Gastroesophageal sphincter (tissue), 4 donors: ENCODE data around the gene ADD2. TPM values are rescaled to one million over a fixed set of nuclear protein-coding genes. Genes with fewer than 3 reads are reported as not detected.

Source experiments
- ATAC-seq: fragments of 150-250 bp; one replicate; pipeline ENCODE4 v1.9.1; 2016; ENCODE audit warnings: mild to moderate bottlenecking, moderate library complexity
- H3K27ac ChIP-seq, 4 donors: fragments of 200-600 bp; sonication (generic) in 3 of 4; 1 replicate in 3 of 4; 2 replicates in 1 of 4; pipeline ENCODE4 v1.5.1; 2016 to 2019
- H3K27me3 ChIP-seq: fragments of 200-600 bp; sonication (generic); one replicate; pipeline ENCODE4 v1.5.1; 2019
- H3K36me3 ChIP-seq, 2 donors: fragments of 200-600 bp; sonication (generic); one replicate each; pipeline ENCODE4 v1.5.1; 2019; ENCODE audit warnings: control low read depth in 1 of 2
- H3K4me1 ChIP-seq, 3 donors: fragments of 200-600 bp; sonication (generic); 1 replicate in 2 of 3; 2 replicates in 1 of 3; pipeline ENCODE4 v1.5.1; 2016 to 2019; ENCODE audit warnings: control low read depth in 2 of 3
- H3K4me3 ChIP-seq, 2 donors: fragments of 200-600 bp; sonication (generic); one replicate each; pipeline ENCODE4 v1.5.1; 2019; ENCODE audit warnings: mild to moderate bottlenecking in 1 of 2, moderate library complexity in 1 of 2
- H3K9me3 ChIP-seq, 3 donors: fragments of 200-600 bp; sonication (generic); one replicate each; pipeline ENCODE4 v1.5.1; 2017 to 2019; ENCODE audit warnings: control low read depth in 2 of 3
- CTCF ChIP-seq, 4 experiments: fragments of 200-600 bp in 2 of 4; fragments of 450-650 bp in 2 of 4; sonication (generic) in 1 of 4; IDR thresholded peaks; one replicate each; pipeline ENCODE4 v1.5.1; 2017 to 2019; ENCODE audit warnings: antibody characterized with exemption in 4 of 4, mild to moderate bottlenecking in 2 of 4, moderate library complexity in 2 of 4
- EP300 ChIP-seq: sonication (generic); formaldehyde crosslinking; IDR thresholded peaks from one replicate; pipeline ENCODE4 v1.6.1; 2017; ENCODE audit warnings: antibody characterized with exemption, mild to moderate bottlenecking
- POLR2A ChIP-seq, 2 donors: fragments of 450-650 bp; IDR thresholded peaks; one replicate each; pipeline ENCODE4 v1.6.1; 2017; ENCODE audit warnings: antibody characterized with exemption in 2 of 2, mild to moderate bottlenecking in 2 of 2, moderate library complexity in 1 of 2
- POLR2AphosphoS5 ChIP-seq: sonication (generic); formaldehyde crosslinking; IDR thresholded peaks from one replicate; pipeline ENCODE4 v1.6.1; 2017; ENCODE audit warnings: antibody characterized with exemption
- WGBS, 2 donors: methylation state at CpG; one replicate each; pipeline ENCODE4 v1.1.5; 2018; ENCODE audit warnings: low coverage in 1 of 2; 5-methylcytosine and 5-hydroxymethylcytosine counted together
- total RNA-seq, 4 donors: library from RNA; depleted of rRNA; stranded (reverse); fragments of >200 nt; gene quantifications; one replicate each; pipeline ENCODE4 v1.1.0, GENCODE V29; 2016

ADD2 gene
- total RNA-seq, 4 donors from 2014 or later: 2.4 to 7.8 (median 3.6) TPM

- Histone ChIP-seq H3K27me3 (no peaks in the 10 kb centered on the region), H3K4me1 (no peaks in the 10 kb centered on the region), H3K9me3 (no peaks in the 10 kb centered on the region), H3K4me3 (no peak overlapping the region), H3K27ac (no peak overlapping the region), H3K36me3 (no peaks in the 10 kb centered on the region)
- TF ChIP-seq EP300: no peak
- TF ChIP-seq POLR2A (IDR thresholded peaks at IDR 0.05): no peak
- TF ChIP-seq POLR2AphosphoS5: no peak
- no peak for TF ChIP-seq CTCF (IDR thresholded peaks at IDR 0.05)
- no peak for ATAC-seq
- WGBS, 2 donors: 88 to 100% methylated on average over 1 of the region's 1 CpG
Measured at GRCh38 chr2:70711191-70711590, 56.8 kb downstream of the ADD2 start.

GRCh38 chr2:70710038-70710690, 57.8 kb downstream of the ADD2 start:
- 75 to 83% methylated on average over 1 of the region's 3 CpGs for WGBS, 2 donors
- no peaks in the 10 kb centered on the region for H3K4me1 ChIP-seq
- H3K27me3 ChIP-seq: no peaks in the 10 kb centered on the region
- H3K27ac ChIP-seq: no peak overlapping the region
- no peaks in the 10 kb centered on the region for H3K36me3 ChIP-seq
- no peak overlapping the region for H3K4me3 ChIP-seq
- H3K9me3 ChIP-seq: no peaks in the 10 kb centered on the region
- ATAC-seq: no peak
- no peak for TF ChIP-seq POLR2A (IDR thresholded peaks at IDR 0.05)
- no peak for TF ChIP-seq POLR2AphosphoS5
- no peak for TF ChIP-seq CTCF (IDR thresholded peaks at IDR 0.05)
- no peak for TF ChIP-seq EP300

GRCh38 chr2:70709275-70710037, 58.5 kb downstream of the ADD2 start:
- Histone ChIP-seq H3K4me1 (no peaks in the 10 kb centered on the region), H3K4me3 (no peak overlapping the region), H3K9me3 (no peaks in the 10 kb centered on the region), H3K27ac (no peak overlapping the region), H3K36me3 (no peaks in the 10 kb centered on the region), H3K27me3 (no peaks in the 10 kb centered on the region)
- 58 to 66% methylated on average over 5 to 7 of the region's 9 CpGs for WGBS, 2 donors
- TF ChIP-seq POLR2AphosphoS5 (no peak), EP300 (no peak), POLR2A (IDR thresholded peaks at IDR 0.05) (no peak), CTCF (IDR thresholded peaks at IDR 0.05) (no peak)
- no peak for ATAC-seq

- ATAC-seq: no peak
- Histone ChIP-seq H3K9me3 (no peaks in the 10 kb centered on the region), H3K4me1 (no peaks in the 10 kb centered on the region), H3K36me3 (no peaks in the 10 kb centered on the region), H3K4me3 (no peak overlapping the region), H3K27ac (no peak overlapping the region), H3K27me3 (no peaks in the 10 kb centered on the region)
- WGBS, 2 donors: 55 to 86% methylated on average over 3 of the region's 3 CpGs
- TF ChIP-seq CTCF (IDR thresholded peaks at IDR 0.05) (no peak), POLR2A (IDR thresholded peaks at IDR 0.05) (no peak), EP300 (no peak), POLR2AphosphoS5 (no peak)
Measured at GRCh38 chr2:70708376-70709199, 59.4 kb downstream of the ADD2 start.
